Testis (tissue), 3 donors: ENCODE results near the gene CDKL4. TPM values are rescaled to one million over a fixed set of nuclear protein-coding genes. Genes with fewer than 3 reads are reported as not detected.

Experiments
- DNase-seq: peaks from one replicate; pipeline ENCODE4 v3.0.0-alpha.2; 2019
- H3K27ac ChIP-seq, 2 donors: fragments of 200-600 bp; sonication (generic); one replicate each; pipeline ENCODE4 v1.5.1; 2019
- H3K27me3 ChIP-seq: fragments of 200-600 bp; sonication (generic); one replicate; pipeline ENCODE4 v1.5.1; 2019
- H3K36me3 ChIP-seq: fragments of 200-600 bp; sonication (generic); one replicate; pipeline ENCODE4 v1.5.1; 2017; ENCODE audit warnings: low read depth; ENCODE audit errors: missing control alignments
- H3K4me1 ChIP-seq: fragments of 200-600 bp; sonication (generic); one replicate; pipeline ENCODE4 v1.5.1; 2019
- H3K4me3 ChIP-seq, 2 donors: fragments of 200-600 bp; sonication (generic); one replicate each; pipeline ENCODE4 v1.5.1; 2017 to 2019
- H3K9me3 ChIP-seq: fragments of 200-600 bp; sonication (generic); one replicate; pipeline ENCODE4 v1.5.1; 2017
- POLR2A ChIP-seq: fragments of 450-650 bp; IDR thresholded peaks from one replicate; pipeline ENCODE4 v1.6.1; 2017; ENCODE audit warnings: antibody characterized with exemption, mild to moderate bottlenecking, moderate library complexity
- WGBS, 2 donors: methylation state at CpG; one replicate each; pipeline ENCODE4 v1.1.5; 2018; 5-methylcytosine and 5-hydroxymethylcytosine counted together
- intact Hi-C: fragments of 100-400 bp; cut with DNase I; formaldehyde crosslinking; loops from one replicate; pipeline ENCODE4 v1.15.1; 2023; ENCODE audit warnings: low total_unique reads
- polyA plus RNA-seq: library from polyadenylated mRNA; stranded (reverse); fragments of 350-450 nt; fragmentation: Illumina TruSeq; extraction: RNeasy Lipid Tissue Mini Kit (QIAGEN cat#74804); gene quantifications from one replicate; pipeline ENCODE4 v1.2.3, GENCODE V29; 2014; ENCODE audit warnings: low read depth, low replicate concordance; ENCODE audit not compliant: insufficient read depth
- total RNA-seq, 2 donors: library from RNA; depleted of rRNA; stranded (reverse); fragments of >200 nt; gene quantifications; one replicate each; pipeline ENCODE4 v1.2.3, GENCODE V29; 2016
- TF ChIP-seq, protein P1 (sequence below), 3 experiments: fragments of 450-650 bp in 2 of 3; fragments of 200-600 bp in 1 of 3; sonication (generic) in 1 of 3; IDR thresholded peaks; one replicate each; pipeline ENCODE4 v1.5.1; 2016 to 2019; ENCODE audit warnings: antibody characterized with exemption in 3 of 3, mild to moderate bottlenecking in 2 of 3, moderate library complexity in 1 of 3

Gene CDKL4
- total and polyA plus RNA-seq, 3 donors from 2014 or later = 2.3 to 4.2 (median 3.9) TPM

DNA sequence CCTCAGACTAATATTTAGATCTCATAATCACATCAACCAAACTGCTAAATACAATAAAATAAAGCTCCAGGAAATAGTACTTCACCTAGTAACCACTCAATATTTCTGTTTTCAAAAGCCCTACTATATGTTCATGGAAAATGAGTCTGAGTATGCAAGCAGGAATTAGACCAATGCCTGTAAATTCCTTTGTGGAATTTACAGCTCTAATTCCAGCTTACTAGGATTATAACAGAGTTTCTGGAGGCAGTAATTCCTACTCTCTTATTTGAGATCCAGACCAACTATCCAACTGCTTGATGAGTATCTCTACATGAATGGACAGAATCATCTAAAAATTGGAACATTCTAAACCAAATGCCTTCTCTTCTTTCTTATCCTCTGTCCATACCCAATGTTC is 11.6 kb downstream of the CDKL4 start:
- H3K9me3 ChIP-seq = no peaks in the 10 kb centered on the region
- TF ChIP-seq, protein P1, sequence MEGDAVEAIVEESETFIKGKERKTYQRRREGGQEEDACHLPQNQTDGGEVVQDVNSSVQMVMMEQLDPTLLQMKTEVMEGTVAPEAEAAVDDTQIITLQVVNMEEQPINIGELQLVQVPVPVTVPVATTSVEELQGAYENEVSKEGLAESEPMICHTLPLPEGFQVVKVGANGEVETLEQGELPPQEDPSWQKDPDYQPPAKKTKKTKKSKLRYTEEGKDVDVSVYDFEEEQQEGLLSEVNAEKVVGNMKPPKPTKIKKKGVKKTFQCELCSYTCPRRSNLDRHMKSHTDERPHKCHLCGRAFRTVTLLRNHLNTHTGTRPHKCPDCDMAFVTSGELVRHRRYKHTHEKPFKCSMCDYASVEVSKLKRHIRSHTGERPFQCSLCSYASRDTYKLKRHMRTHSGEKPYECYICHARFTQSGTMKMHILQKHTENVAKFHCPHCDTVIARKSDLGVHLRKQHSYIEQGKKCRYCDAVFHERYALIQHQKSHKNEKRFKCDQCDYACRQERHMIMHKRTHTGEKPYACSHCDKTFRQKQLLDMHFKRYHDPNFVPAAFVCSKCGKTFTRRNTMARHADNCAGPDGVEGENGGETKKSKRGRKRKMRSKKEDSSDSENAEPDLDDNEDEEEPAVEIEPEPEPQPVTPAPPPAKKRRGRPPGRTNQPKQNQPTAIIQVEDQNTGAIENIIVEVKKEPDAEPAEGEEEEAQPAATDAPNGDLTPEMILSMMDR (IDR thresholded peaks at IDR 0.05) = no peak
- no peak for TF ChIP-seq POLR2A
- no peak overlapping the region for H3K4me3 ChIP-seq
- H3K4me1 ChIP-seq = no peaks in the 10 kb centered on the region
- H3K27ac ChIP-seq = no peak overlapping the region
- no peaks in the 10 kb centered on the region for H3K36me3 ChIP-seq
- intact Hi-C loops = no loop called here
- DNase-seq = no peak
- no peaks in the 10 kb centered on the region for H3K27me3 ChIP-seq

DNA sequence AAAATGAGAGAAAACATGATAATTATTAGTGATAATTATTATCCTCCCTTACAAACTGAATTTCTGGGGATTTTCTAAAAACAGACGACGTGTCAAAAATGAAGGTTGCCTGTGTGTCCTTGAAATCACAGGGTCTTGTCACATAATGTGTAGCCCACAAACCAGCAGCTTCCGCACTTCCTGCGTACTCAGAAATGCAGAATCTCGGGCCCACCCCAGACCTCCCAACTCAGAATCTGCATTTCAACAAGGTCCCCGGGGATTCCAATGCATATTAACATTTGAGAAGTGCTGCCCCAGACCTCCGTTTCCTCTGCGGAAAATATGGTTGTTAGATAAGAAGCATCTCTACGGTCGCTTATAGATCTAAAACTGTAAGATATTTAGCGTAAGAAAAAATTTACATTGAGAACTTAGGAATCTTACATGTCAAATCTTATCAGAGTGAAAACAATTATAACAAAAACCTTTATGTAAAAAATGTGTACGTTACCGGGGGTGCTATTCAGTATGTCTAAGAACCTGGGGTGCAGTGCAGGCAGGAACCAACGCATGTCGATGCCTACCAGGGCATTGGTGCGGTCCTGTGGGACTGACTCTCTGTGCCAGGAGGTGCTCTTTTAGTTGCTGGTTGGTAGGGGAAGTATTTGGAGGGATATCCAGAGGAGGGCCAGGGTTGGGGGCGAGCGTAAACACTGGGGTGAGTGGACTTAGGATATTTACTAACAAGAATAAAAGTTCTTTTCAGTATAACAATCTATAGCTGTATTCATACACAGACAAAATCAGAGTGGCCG is 15.2 kb downstream of the CDKL4 start:
- no peaks in the 10 kb centered on the region for H3K9me3 ChIP-seq
- no peaks in the 10 kb centered on the region for H3K4me1 ChIP-seq
- H3K4me3 ChIP-seq = no peak overlapping the region
- intact Hi-C loops = no loop called here
- WGBS, 2 donors = 24% methylated on average over 19 of the region's 19 CpGs
- no peak for TF ChIP-seq POLR2A
- TF ChIP-seq, protein P1 (IDR thresholded peaks at IDR 0.05) = no peak
- no peak for DNase-seq
- H3K27ac ChIP-seq = no peak overlapping the region
- H3K36me3 ChIP-seq = no peaks in the 10 kb centered on the region
- no peaks in the 10 kb centered on the region for H3K27me3 ChIP-seq

DNA sequence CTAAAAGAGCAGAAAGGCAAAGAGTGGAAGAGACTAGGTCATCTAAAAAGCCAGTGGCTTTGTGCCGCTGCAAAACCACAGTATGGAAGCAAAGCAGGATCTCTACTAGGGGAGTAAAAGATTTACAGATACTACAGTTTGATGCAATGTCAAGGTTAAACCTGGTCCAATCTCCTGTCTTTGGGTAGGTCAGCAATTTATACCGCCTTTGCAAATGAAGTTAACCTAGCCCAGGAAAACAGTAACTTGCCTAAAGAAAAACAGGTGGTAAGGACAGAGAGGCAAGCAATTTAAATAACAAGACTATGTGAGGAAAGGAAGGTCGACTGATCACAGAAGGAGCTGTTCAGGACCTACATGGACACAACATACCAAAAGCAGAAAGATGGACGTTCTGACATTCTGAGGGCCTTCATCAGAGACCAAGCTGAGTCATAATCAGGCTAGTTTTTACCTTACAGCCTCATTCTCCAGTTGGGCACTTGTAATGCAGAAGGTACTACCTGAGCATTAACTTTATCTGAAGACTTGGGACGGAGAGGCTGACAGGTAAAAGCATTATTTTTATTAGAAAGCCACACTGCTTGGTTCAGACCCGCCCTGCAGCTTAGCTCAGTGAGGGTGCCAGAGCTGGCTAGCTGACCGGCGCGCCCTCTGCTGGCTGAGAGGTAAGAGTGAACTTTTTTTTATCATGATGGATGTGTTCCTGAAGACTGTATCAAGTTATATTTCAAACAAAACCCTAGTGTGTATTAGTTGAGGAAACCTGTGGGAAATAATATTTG is 15.9 kb downstream of the CDKL4 start:
- WGBS, 2 donors = 11 to 20% methylated on average over 9 of the region's 9 CpGs
- H3K4me1 ChIP-seq = no peaks in the 10 kb centered on the region
- intact Hi-C loops = no loop called here
- no peaks in the 10 kb centered on the region for H3K27me3 ChIP-seq
- H3K27ac ChIP-seq = no peak overlapping the region
- no peaks in the 10 kb centered on the region for H3K36me3 ChIP-seq
- TF ChIP-seq, protein P1 (IDR thresholded peaks at IDR 0.05) = peak; percentile 85 to 90 (median 90)
- no peak for TF ChIP-seq POLR2A
- DNase-seq = peak; percentile 87
- H3K9me3 ChIP-seq = no peaks in the 10 kb centered on the region
- H3K4me3 ChIP-seq = no peak overlapping the region

DNA sequence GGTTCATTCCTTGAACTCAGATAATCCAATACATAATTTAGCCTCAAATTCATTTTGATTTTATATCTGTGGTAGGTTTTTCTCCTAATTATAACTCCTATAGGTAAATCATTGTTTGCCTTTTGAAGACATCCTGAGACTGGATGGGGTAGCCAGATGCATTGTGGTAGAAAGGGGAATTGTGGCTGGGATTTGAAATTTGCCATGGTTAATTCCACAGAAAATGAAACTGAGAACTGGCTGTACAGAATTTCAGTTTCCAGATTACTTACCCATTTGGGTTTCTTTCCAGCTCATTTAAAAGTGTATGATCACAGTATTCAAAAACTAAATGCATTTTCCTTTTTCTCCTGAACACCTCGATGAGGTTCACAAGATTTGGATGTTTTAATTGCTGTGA is 18.2 kb downstream of the CDKL4 start:
- Histone ChIP-seq H3K36me3 (no peaks in the 10 kb centered on the region), H3K27ac (no peak overlapping the region), H3K9me3 (no peaks in the 10 kb centered on the region), H3K4me3 (no peak overlapping the region), H3K4me1 (no peaks in the 10 kb centered on the region), H3K27me3 (no peaks in the 10 kb centered on the region)
- TF ChIP-seq, protein P1 (IDR thresholded peaks at IDR 0.05) = no peak
- TF ChIP-seq POLR2A = no peak
- no peak for DNase-seq
- intact Hi-C loops = no loop called here
- 76 to 90% methylated on average over 1 of the region's 1 CpG for WGBS, 2 donors
